Neuron (in vitro differentiated cells): Measurements from ENCODE around the gene BPTF.
"Not testable (repeated sequence)": the region's sequence is repeated elsewhere in the genome, so short reads cannot be mapped to it uniquely, and the experiment has no call there.

Experiments
- H2AFZ ChIP-seq: one replicate; pipeline ENCODE4 v1.6.1; 2013; ENCODE audit warnings: low read depth, mild to moderate bottlenecking, inconsistent platforms, low read length, moderate library complexity
- H3K27me3 ChIP-seq: one replicate; pipeline ENCODE4 v1.6.1; 2013; ENCODE audit warnings: low read length; ENCODE audit not compliant: insufficient read depth
- H3K36me3 ChIP-seq: one replicate; pipeline ENCODE4 v1.6.1; 2013; ENCODE audit warnings: low read length; ENCODE audit not compliant: insufficient read depth
- H3K4me1 ChIP-seq: one replicate; pipeline ENCODE4 v1.6.1; 2013; ENCODE audit warnings: low read length; ENCODE audit not compliant: insufficient read depth
- H3K4me3 ChIP-seq: 2 replicates; pipeline ENCODE4 v1.5.1; 2013; ENCODE audit warnings: mild to moderate bottlenecking, low read length, moderate library complexity
- H3K9me3 ChIP-seq: one replicate; pipeline ENCODE4 v1.6.1; 2013; ENCODE audit warnings: low read length

Gene BPTF

DNA sequence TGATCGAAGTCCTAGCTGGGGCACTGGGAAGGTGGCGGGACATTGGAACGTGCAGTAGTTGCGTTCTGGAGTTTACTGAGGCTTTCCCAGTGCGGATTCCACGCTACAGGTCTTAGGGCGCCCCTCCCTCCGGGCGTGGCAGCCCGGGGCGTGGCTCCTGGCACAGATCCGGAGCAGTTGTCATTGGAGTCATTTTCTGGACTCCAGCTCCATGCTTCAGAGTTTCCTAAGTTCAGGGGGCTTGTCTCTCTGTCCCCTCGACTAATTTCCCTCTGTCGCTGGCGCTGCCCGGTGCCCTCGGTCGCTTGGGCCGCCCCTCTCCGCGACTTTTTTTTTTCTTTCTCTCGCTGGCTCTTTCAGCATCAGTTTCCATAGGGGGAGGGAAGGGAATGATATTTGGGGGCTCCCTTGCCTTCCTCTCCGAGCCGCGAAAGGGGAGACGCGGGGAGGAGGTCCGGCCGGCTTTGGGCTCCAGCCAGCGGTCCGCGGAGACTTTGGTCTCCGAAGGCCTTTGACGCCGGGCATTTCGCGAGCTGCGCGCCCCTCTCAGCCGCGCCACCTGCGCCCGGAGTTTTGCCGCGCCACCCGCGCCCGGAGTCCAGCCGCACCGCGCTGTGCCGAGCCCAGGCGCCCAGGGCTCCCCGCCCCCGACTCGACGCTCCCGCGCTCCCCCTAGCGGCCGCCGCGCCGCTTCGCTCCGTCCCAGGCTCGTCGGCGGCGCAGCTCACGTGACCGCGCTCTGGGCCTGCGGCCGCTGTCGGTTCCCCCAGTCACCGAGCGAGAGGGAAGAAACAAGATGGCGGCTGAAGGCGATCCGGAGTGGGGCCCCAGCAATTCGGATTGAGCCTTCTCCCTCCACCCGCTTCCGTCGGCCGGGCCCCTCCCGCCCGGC lies at the start of gene BPTF:
Gene BPTF, plus strand, starts transcription at position 769 of the 892 bp plus-strand sequence. CDS start 222 bp downstream, outside the sequence.
- H2AFZ ChIP-seq: peak within 1 kb of the TSS; percentile 73
- peak within 1 kb of the TSS; percentile 71 for H3K4me3 ChIP-seq
- H3K4me1 ChIP-seq: peaks cover 19% of the 10 kb centered on the region
- H3K27me3 ChIP-seq: no peaks in the 10 kb centered on the region
- H3K9me3 ChIP-seq: no peaks in the 10 kb centered on the region
- no peaks in the 10 kb centered on the region for H3K36me3 ChIP-seq

DNA sequence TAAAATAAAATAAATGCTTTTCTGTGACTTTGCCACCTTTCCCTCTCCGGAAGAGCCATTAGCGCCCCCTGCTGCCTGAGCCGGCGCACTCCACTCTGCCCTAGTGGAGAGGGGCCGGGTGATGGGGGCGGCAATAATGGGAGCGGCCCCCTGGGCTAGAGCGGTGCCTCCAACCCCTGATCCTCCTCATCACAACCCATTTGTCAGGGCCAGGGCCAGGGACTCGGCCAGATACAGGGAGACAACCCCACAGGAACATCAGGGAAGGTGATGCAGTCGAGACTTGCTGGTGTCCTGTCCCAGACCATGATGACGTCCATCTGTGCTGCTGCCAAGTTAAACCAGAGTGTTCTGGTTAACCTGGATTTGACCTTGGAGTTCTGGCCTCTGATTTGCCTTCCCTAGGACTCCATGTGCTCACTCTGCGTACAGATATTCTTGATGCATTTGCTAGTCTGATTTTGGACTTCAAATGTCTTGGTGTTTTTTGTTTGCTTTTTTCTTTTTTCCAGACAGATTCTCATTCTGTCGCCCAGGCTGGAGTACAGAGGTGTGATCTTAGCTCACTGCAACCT lies 46.1 kb upstream of the BPTF start:
- H3K4me3 ChIP-seq: no peak overlapping the region
- H2AFZ ChIP-seq: no peak overlapping the region
- no peaks in the 10 kb centered on the region for H3K27me3 ChIP-seq
- H3K9me3 ChIP-seq: no peaks in the 10 kb centered on the region
- H3K36me3 ChIP-seq: no peaks in the 10 kb centered on the region
- H3K4me1 ChIP-seq: no peaks in the 10 kb centered on the region

DNA sequence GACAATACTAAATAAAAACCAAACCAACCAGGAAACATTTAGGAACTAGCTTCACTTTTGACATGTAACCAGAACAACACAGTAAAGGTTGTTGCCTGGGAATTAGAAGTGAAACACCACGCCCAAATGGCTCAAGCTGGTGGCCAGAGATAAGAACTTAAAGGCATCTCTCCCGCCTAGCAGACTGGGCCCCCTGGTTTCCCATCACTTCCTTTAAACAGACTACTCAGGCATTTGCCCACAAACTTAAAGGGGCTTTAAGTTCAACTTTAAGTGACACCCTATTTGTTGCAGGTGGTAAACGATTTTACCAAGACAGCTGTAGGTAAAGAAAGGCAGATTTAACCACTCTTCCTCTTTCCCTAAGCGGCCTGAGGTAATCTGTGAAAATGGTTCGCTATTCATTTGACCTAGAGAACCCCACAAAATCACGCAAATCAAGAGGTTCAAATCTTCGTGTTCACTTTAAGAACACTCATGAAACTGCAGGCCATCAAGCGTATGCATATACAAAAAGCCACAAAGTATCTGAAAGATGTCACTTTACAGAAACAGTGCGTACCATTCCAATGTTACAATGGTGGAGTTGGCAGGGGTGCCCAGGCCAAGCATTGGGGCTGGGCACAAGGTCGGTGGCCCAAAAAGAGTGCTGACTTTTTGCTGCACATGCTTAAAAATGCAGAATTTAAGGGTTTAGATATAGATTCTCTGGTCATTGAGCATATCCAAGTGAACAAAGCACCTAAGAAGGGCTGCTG lies 40.8 kb upstream of the BPTF start:
- no peaks in the 10 kb centered on the region for H3K9me3 ChIP-seq
- H3K36me3 ChIP-seq: no peaks in the 10 kb centered on the region
- H2AFZ ChIP-seq: no peak overlapping the region
- H3K4me1 ChIP-seq: no peaks in the 10 kb centered on the region
- H3K4me3 ChIP-seq: no peak overlapping the region
- H3K27me3 ChIP-seq: no peaks in the 10 kb centered on the region

GRCh38 chr17:67785122-67785477 lies 40.2 kb upstream of the BPTF start:
- Histone ChIP-seq H3K36me3 (no peaks in the 10 kb centered on the region), H3K4me3 (no peak overlapping the region), H2AFZ (no peak overlapping the region), H3K27me3 (no peaks in the 10 kb centered on the region), H3K9me3 (no peaks in the 10 kb centered on the region), H3K4me1 (no peaks in the 10 kb centered on the region)

DNA sequence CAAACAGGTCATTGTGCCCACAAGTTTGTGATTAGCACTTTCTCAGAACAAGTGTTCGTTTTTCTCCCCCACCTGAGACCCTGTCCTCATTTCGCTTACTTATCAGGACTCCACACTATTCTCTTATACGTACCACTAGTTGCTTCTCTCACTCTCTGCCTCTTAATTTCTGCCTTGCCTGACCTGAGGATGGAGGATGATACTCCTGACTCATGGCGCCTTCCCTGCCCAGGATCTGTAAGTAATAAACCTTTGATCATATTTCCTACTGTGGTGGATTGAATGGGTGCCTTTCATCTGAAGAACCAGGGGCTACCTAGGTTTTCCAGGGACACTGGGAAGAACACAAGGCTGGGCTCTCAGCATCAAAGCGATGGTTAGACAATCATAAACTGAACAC lies 39.8 kb upstream of the BPTF start:
- Histone ChIP-seq H3K36me3 (no peaks in the 10 kb centered on the region), H3K4me1 (no peaks in the 10 kb centered on the region), H2AFZ (no peak overlapping the region), H3K27me3 (no peaks in the 10 kb centered on the region), H3K9me3 (no peaks in the 10 kb centered on the region), H3K4me3 (no peak overlapping the region)

DNA sequence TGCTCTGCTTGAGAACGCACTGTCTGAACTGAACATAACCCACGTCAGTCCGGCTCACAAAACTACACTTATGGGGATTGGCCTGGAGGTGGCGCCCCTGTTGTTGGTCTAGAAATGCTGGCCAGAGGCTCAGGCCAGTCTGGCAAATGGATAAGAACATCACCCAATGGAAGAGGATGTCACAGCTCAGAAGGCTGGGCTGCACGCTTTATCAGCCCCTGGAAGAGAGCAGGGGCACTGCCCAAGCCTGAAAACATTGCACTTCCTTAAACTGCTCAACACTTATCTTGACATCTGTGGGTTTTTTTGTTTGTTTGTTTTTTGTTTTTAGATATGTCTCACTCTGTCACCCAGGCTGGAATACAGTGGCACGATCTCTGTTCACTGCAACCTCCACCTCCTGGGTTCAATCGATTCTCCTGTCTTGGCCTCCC lies 24.8 kb upstream of the BPTF start:
- no peak overlapping the region for H2AFZ ChIP-seq
- peaks cover 7% of the 10 kb centered on the region for H3K4me1 ChIP-seq
- H3K4me3 ChIP-seq: no peak overlapping the region
- H3K36me3 ChIP-seq: no peaks in the 10 kb centered on the region
- no peaks in the 10 kb centered on the region for H3K9me3 ChIP-seq
- no peaks in the 10 kb centered on the region for H3K27me3 ChIP-seq

GRCh38 chr17:67801626-67802175 lies 23.6 kb upstream of the BPTF start:
- no peak overlapping the region for H3K4me3 ChIP-seq
- no peaks in the 10 kb centered on the region for H3K9me3 ChIP-seq
- no peaks in the 10 kb centered on the region for H3K27me3 ChIP-seq
- no peak overlapping the region for H2AFZ ChIP-seq
- H3K36me3 ChIP-seq: no peaks in the 10 kb centered on the region
- H3K4me1 ChIP-seq: peaks cover 5% of the 10 kb centered on the region

DNA sequence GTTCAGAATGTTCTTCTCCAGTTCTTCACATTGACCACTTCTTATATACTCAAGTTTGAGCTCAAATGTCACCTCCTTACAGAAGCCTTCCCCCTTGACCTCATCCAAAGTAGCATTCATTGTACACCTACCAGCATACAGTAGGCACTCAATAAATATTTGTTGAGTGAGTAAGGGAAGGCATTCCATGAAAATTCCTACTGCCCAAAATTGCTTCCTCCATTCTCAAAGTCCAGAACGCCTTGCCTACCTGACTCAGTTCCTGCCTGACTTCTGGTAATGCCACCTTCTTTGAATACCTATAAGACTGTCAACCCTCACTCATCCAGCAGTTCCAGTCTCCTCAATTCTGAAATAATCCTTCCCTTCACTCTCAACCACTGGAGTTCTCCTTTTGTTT lies 14.8 kb upstream of the BPTF start:
- H3K4me3 ChIP-seq: no peak overlapping the region
- H3K4me1 ChIP-seq: no peaks in the 10 kb centered on the region
- H2AFZ ChIP-seq: no peak overlapping the region
- no peaks in the 10 kb centered on the region for H3K36me3 ChIP-seq
- H3K9me3 ChIP-seq: no peaks in the 10 kb centered on the region
- H3K27me3 ChIP-seq: no peaks in the 10 kb centered on the region

DNA sequence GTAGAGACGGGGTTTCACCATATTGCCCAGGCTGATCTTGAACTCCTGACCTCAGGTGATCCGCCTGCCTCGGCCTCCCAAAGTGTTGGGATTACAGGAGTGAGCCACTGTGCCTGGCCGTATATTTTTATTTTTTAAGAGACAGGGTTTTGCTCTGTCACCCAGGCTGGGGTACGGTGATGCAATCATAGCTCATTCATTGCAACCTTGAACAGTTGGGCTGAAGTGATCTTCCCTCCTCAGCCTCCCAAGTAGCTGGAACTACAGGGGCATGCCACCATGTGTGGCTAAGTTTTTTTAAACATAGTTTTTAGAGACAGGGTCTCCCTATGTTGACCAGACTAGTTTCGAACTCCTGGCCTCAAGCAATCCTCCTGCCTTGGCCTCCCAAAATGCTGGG lies 12.9 kb upstream of the BPTF start:
- not testable (repeated sequence) for H3K4me1 ChIP-seq, H2AFZ ChIP-seq, H3K4me3 ChIP-seq, H3K9me3 ChIP-seq, H3K36me3 ChIP-seq, H3K27me3 ChIP-seq

GRCh38 chr17:67813803-67814180 lies 11.5 kb upstream of the BPTF start:
- Histone ChIP-seq H3K4me1 (no peaks in the 10 kb centered on the region), H3K9me3 (no peaks in the 10 kb centered on the region)

GRCh38 chr17:67818110-67819002 lies 6.9 kb upstream of the BPTF start:
- Histone ChIP-seq H3K27me3 (no peaks in the 10 kb centered on the region), H3K4me3 (no peak overlapping the region)

More at GRCh38 chr17:67813803-67814180, 11.5 kb upstream of the BPTF start:
- no peaks in the 10 kb centered on the region for H3K27me3 ChIP-seq
- H2AFZ ChIP-seq: no peak overlapping the region
- H3K36me3 ChIP-seq: no peaks in the 10 kb centered on the region
- H3K4me3 ChIP-seq: no peak overlapping the region

DNA sequence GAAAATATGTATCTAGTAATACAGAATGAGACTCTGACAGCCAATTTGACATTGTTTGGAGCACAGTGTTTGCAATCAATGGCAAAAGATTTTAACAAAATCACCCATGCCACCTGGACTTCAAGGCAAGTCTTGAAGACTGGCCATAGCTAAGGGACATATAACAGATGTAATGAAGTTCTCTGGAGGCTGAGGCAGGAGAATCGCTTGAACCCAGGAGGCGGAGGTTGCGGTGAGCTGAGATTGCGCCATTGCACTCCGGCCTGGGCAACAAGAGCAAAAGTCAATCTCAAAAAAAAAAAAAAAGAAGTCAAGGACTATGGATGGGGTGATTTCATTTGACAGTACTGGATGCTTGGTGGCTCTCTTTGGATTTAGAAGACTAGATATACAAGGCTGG lies 5.6 kb upstream of the BPTF start:
- no peak overlapping the region for H2AFZ ChIP-seq
- no peaks in the 10 kb centered on the region for H3K36me3 ChIP-seq
- H3K4me3 ChIP-seq: no peak overlapping the region
- H3K9me3 ChIP-seq: no peaks in the 10 kb centered on the region
- no peaks in the 10 kb centered on the region for H3K4me1 ChIP-seq
- no peaks in the 10 kb centered on the region for H3K27me3 ChIP-seq

More at GRCh38 chr17:67818110-67819002, 6.9 kb upstream of the BPTF start:
- Histone ChIP-seq H3K4me1 (no peaks in the 10 kb centered on the region), H3K36me3 (no peaks in the 10 kb centered on the region), H2AFZ (no peak overlapping the region), H3K9me3 (no peaks in the 10 kb centered on the region)
